CD4-positive, alpha-beta memory T cell (primary cell): ENCODE measurements around the gene PLEK2. TPM values are rescaled to one million over a fixed set of nuclear protein-coding genes. Genes with fewer than 3 reads are reported as not detected.

ENCODE experiments used
- CTCF ChIA-PET: fragments of 350-600 bp; sonication (Branson Sonifier 250); formaldehyde crosslinking; loops from one replicate; lab custom pipeline; 2021; ENCODE audit warnings: inconsistent platforms; ENCODE audit not compliant: partially characterized antibody; lab: Charles Lee
- POLR2A ChIA-PET: fragments of 350-600 bp; sonication (Branson Sonifier 250); formaldehyde crosslinking; loops from one replicate; lab custom pipeline; 2021; ENCODE audit not compliant: partially characterized antibody; lab: Charles Lee
- DNase-seq, 5 donors: peaks; one replicate each; pipeline versions ENCODE4 v3.0.0 to v3.0.0-alpha.2; 2020 to 2022; ENCODE audit warnings: mixed read lengths in 1 of 5
- H3K27ac ChIP-seq: one replicate; pipeline ENCODE4 v1.7.0; 2013; ENCODE audit warnings: low read depth, low read length
- H3K27me3 ChIP-seq: 2 replicates; pipeline ENCODE4 v1.7.0; 2013; ENCODE audit warnings: mild to moderate bottlenecking, low read length, moderate library complexity; ENCODE audit not compliant: insufficient read depth
- H3K36me3 ChIP-seq: 2 replicates; pipeline ENCODE4 v1.7.0; 2013; ENCODE audit warnings: mild to moderate bottlenecking, low read length, moderate library complexity; ENCODE audit not compliant: insufficient read depth
- H3K4me1 ChIP-seq: 2 replicates; pipeline ENCODE4 v1.7.0; 2013; ENCODE audit warnings: mild to moderate bottlenecking, low read length, moderate library complexity; ENCODE audit not compliant: insufficient read depth
- H3K4me3 ChIP-seq, 2 donors: one replicate each; pipeline ENCODE4 v1.7.0; 2013; ENCODE audit warnings: low read length in 2 of 2, mild to moderate bottlenecking in 1 of 2
- H3K9me3 ChIP-seq, 2 donors: one replicate each; pipeline ENCODE4 v1.7.0; 2013; ENCODE audit warnings: low read length in 2 of 2, control low read depth in 1 of 2; ENCODE audit not compliant: control insufficient read depth in 1 of 2
- H3K27ac Mint-ChIP-seq, 7 donors: one replicate each; pipeline ENCODE4 v1.8.0; 2020 to 2021; ENCODE audit warnings: mixed read lengths in 7 of 7, mild to moderate bottlenecking in 6 of 7, inconsistent platforms in 3 of 7, moderate library complexity in 3 of 7
- H3K27me3 Mint-ChIP-seq, 2 donors: one replicate each; pipeline ENCODE4 v1.8.0; 2020 to 2021; ENCODE audit warnings: mixed read lengths in 2 of 2
- H3K36me3 Mint-ChIP-seq, 2 donors: one replicate each; pipeline ENCODE4 v1.8.0; 2020 to 2021; ENCODE audit warnings: mixed read lengths in 2 of 2, inconsistent platforms in 1 of 2, mild to moderate bottlenecking in 1 of 2
- H3K4me1 Mint-ChIP-seq, 4 donors: one replicate each; pipeline ENCODE4 v1.8.0; 2020 to 2021; ENCODE audit warnings: mixed read lengths in 4 of 4, mild to moderate bottlenecking in 1 of 4
- H3K4me3 Mint-ChIP-seq, 8 donors: one replicate each; pipeline ENCODE4 v1.8.0; 2020 to 2021; ENCODE audit warnings: mixed read lengths in 8 of 8, mild to moderate bottlenecking in 7 of 8, moderate library complexity in 6 of 8, inconsistent platforms in 3 of 8
- H3K9me3 Mint-ChIP-seq, 8 donors: one replicate each; pipeline ENCODE4 v1.8.0; 2020 to 2021; ENCODE audit warnings: mixed read lengths in 8 of 8, mild to moderate bottlenecking in 5 of 8, inconsistent platforms in 3 of 8, moderate library complexity in 1 of 8
- intact Hi-C: fragments of 100-400 bp; cut with micrococcal nuclease; formaldehyde crosslinking; loops from one replicate; pipeline ENCODE4 v1.15.1; 2023
- polyA plus RNA-seq, 2 donors: library from polyadenylated mRNA; unstranded; fragments of 300-500 nt; fragmentation: Illumina TruSeq; gene quantifications; one replicate each; pipeline ENCODE4 v1.2.3, GENCODE V29; 2021
- total RNA-seq, 2 experiments: library from RNA; stranded (reverse); gene quantifications; one replicate each; pipeline ENCODE4 v1.2.3, GENCODE V29; 2021

The PLEK2 gene
- total and polyA plus RNA-seq, 4 experiments from 2014 or later, result 1.9 to 4.1 (median 2.5) TPM

DNA sequence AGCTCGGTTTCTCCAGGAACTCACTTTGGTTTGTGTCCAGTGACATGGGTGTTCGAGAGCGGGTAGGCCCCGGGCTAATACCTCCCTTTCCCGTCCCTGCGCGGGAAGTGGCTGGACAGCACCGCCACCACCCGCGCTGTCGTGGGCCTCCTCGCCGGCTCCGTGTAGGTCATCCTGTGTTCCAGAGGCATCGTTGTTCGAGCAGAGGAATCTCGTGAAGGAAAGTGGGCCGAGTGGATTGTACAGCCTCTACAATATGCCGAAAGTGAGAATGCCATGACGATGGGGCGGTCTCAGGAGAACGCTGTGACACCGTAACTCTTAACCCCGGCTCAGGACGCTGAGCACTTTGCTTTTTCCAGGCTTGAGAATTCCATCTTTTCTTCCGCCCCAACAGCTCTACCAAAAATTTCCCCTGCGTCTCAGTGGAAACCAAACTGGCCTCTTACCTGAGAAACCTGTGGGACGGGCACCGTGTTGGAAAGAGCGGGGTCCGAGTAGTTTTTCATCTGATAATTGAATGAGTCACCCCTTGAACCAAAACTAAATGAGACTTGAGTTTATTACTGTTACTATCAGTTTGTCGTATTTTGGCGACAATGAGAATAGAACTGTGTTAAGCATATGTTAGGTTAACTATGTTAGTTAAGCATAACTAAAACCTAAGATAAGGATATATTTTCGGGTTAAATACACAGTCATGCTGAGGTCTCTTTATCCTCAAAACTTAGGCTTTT is 51.3 kb downstream of the PLEK2 start:
- Mint-ChIP-seq H3K4me3 (peak overlapping the region; percentile 96 to 100 (median 100)), H3K9me3 (no peaks in the 10 kb centered on the region), H3K27ac (peak overlapping the region; percentile 92 to 100 (median 99)), H3K27me3 (no peaks in the 10 kb centered on the region), H3K4me1 (peaks cover 47 to 93% (median 67%) of the 10 kb centered on the region in 4 donors), H3K36me3 (peaks cover 17 to 39% of the 10 kb centered on the region in 2 donors)
- intact Hi-C loops, result loop anchor here (1.0 to 2.0 kb wide), 3 partner anchors 335 to 1792 kb away; partner anchors contain the start of genes DCAF5, RAD51B and RDH11
- H3K36me3 ChIP-seq, result peaks cover 7% of the 10 kb centered on the region
- no peaks in the 10 kb centered on the region for H3K9me3 ChIP-seq
- peaks cover 78% of the 10 kb centered on the region for H3K4me1 ChIP-seq
- H3K4me3 ChIP-seq, result peak overlapping the region; percentile 88 to 97
- DNase-seq, result peak in 1 of 5 donors; percentile 44
- H3K27me3 ChIP-seq, result no peaks in the 10 kb centered on the region
- H3K27ac ChIP-seq, result peak overlapping the region; percentile 90
- ChIA-PET POLR2A (interaction anchor here (0.7 to 2.1 kb wide), 9 partner anchors 25 to 1455 kb away, joined by 3 to 14 read pairs (median 7); partner anchors contain the start of genes GPHN, PALS1, PIGH and PLEK2), CTCF (interaction anchor here (1.0 to 2.2 kb wide), 12 partner anchors 7 to 1949 kb away, joined by 3 to 15 read pairs (median 5); partner anchors contain the start of genes GPHN, PIGH, PLEK2 and RDH11)

DNA sequence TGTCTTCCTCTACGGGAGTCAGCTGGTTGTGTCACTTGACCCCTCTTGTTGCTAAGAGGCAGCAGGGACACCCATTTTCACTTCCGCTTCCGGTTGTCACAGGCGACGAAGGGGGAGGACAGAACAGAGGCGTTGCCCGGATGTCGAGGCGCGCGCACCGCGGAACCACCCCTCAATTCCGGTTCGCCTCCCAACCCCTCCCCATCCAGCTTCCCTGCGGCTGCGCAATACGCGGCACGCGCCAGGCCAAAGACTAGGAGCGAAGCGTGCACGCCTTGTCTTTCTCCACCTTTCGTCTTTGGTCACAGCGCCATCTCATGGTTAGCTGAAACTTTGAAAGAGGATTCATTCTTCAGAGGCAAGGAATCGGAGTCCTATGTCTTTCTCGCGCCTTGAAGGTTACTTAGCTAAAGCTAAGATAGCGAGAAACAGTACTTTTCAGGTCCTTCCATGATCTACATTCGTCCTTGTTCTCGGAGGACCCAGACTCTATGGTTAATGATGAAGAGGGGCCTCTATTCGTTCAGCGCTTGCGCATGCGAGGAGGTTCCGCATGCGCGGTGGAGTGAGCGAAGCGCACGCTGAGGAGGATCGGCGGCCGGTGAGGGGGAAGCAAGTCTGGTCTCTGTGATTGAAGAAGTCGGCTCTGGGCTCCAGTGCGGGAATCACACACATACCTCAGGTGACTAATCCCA is 52.0 kb downstream of the PLEK2 start, which contains the start of the genes ATP6V1D and EIF2S1:
Gene ATP6V1D (minus strand): TSS at position 30 of the 695 bp plus-strand sequence. CDS start 106 bp downstream, outside the sequence.
Gene EIF2S1 (plus strand): TSS at position 554 of the 695 bp plus-strand sequence. CDS start 4,440 bp downstream, outside the sequence.
- Histone ChIP-seq H3K4me3 (peak within 1 kb of the TSS; percentile 88 to 97), H3K36me3 (no peaks in the 10 kb centered on the region), H3K27ac (peak within 1 kb of the TSS; percentile 90), H3K9me3 (no peaks in the 10 kb centered on the region), H3K4me1 (peaks cover 71% of the 10 kb centered on the region), H3K27me3 (no peaks in the 10 kb centered on the region)
- no peaks in the 10 kb centered on the region for H3K9me3 Mint-ChIP-seq
- H3K4me3 Mint-ChIP-seq, result peak within 1 kb of the TSS; percentile 96 to 100 (median 100)
- peaks cover 44 to 94% (median 71%) of the 10 kb centered on the region in 4 donors for H3K4me1 Mint-ChIP-seq
- peaks cover 11 to 37% of the 10 kb centered on the region in 2 donors for H3K36me3 Mint-ChIP-seq
- ChIA-PET POLR2A (interaction anchor here (0.6 to 2.1 kb wide), 13 partner anchors 9 to 1948 kb away, joined by 3 to 14 read pairs (median 7); partner anchors contain the start of genes GPHN, PALS1, PIGH and PLEK2), CTCF (interaction anchor here (0.6 to 2.2 kb wide), 21 partner anchors 8 to 1949 kb away, joined by 3 to 15 read pairs (median 4); partner anchors contain the start of genes GPHN, PALS1, PIGH and PLEK2)
- H3K27ac Mint-ChIP-seq, result peak within 1 kb of the TSS; percentile 92 to 100 (median 99)
- intact Hi-C loops, result loop anchor here (1.0 to 2.0 kb wide), 6 partner anchors 119 to 1793 kb away; partner anchors contain the start of genes DCAF5, GPHN, PALS1 and PIGH
- DNase-seq, result peak; percentile 99 to 100 (median 100)
- no peaks in the 10 kb centered on the region for H3K27me3 Mint-ChIP-seq

DNA sequence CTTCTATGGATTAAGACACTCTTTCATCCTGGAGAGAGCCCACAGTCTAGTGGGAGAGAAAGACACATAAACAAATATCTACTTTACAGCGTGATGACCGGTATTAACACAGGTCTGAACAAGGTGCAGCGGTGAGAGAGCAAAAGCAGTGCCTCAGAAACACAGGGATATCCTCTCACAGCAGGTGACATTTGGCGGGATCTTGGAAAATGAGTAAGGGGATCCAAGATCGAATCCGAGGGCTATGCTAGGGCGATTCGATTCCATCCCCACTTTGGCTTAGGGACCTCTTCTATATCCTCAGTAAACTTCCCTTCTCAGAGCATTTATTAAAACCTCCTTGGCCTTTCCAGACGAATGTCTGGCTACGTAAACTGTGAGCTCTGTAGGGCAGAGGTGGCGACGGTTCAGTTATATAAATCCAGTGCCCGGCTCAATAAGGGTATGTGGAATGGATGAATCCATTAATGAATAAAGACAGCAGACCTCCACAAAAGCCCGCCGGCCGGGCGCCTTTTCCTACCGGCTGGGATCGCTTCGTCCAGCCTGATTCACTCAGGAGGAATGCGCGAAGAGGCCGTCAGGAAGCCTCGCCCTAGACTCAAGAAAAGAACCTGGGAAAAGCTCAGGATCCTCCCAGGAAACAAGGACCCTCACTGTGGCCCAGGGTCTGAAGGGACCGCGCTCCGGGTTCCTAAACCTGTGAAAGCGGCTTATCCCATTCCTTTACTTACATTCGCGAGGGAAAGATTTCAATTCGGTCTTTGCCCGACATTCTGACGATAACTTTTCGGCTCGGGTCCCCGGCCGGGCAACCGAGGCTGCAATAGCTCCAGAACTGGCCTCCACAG is 52.8 kb downstream of the PLEK2 start:
- H3K9me3 Mint-ChIP-seq, result no peaks in the 10 kb centered on the region
- Histone ChIP-seq H3K27me3 (no peaks in the 10 kb centered on the region), H3K4me1 (peaks cover 64% of the 10 kb centered on the region), H3K4me3 (peak overlapping the region; percentile 64 to 97), H3K27ac (peak overlapping the region; percentile 90), H3K9me3 (no peaks in the 10 kb centered on the region), H3K36me3 (no peaks in the 10 kb centered on the region)
- DNase-seq, result no peak
- intact Hi-C loops, result loop anchor here (1.0 kb wide), 3 partner anchors 118 to 851 kb away; partner anchors contain the start of genes GPHN, PALS1 and PIGH
- H3K36me3 Mint-ChIP-seq, result peaks cover 4 to 32% of the 10 kb centered on the region in 2 donors
- H3K4me1 Mint-ChIP-seq, result peaks cover 41 to 90% (median 67%) of the 10 kb centered on the region in 4 donors
- POLR2A ChIA-PET, result interaction anchor here (0.6 to 2.1 kb wide), 13 partner anchors 8 to 1948 kb away, joined by 3 to 14 read pairs (median 7); partner anchors contain the start of genes GPHN, PALS1, PIGH and PLEK2
- no peaks in the 10 kb centered on the region for H3K27me3 Mint-ChIP-seq
- CTCF ChIA-PET, result interaction anchor here (0.6 to 2.2 kb wide), 21 partner anchors 7 to 1948 kb away, joined by 3 to 15 read pairs (median 4); partner anchors contain the start of genes GPHN, PALS1, PIGH and PLEK2
- peak overlapping the region; percentile 96 to 100 (median 100) for H3K4me3 Mint-ChIP-seq
- peak overlapping the region; percentile 92 to 100 (median 99) for H3K27ac Mint-ChIP-seq

DNA sequence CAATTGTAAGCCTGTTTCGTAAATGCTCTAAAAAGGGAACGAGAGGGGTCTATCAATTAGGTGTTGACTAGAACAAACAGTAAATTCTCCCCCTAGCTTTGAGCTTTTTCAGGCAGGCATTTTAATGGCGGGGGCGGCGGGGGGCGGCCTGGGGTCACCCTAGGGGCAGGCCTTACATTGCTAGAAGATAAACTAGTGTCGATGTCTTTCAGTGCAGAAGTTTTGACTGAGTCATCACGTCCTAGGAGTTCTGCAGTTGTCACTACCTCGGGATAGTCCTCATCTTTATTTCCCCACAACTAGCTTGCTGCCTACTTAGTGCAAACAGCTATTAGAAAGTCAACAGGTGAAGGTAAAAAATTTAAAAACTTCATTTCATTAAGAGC is 54.0 kb downstream of the PLEK2 start:
- H3K4me3 ChIP-seq, result no peak overlapping the region
- intact Hi-C loops, result no loop called here
- Mint-ChIP-seq H3K4me1 (peaks cover 35 to 78% (median 60%) of the 10 kb centered on the region in 4 donors), H3K27me3 (no peaks in the 10 kb centered on the region), H3K36me3 (peaks cover 2 to 27% of the 10 kb centered on the region in 2 donors), H3K4me3 (peak overlapping the region; percentile 39 to 100 (median 99)), H3K27ac (peak overlapping the region in 6 of 7 donors; percentile 7 to 92 (median 50)), H3K9me3 (no peaks in the 10 kb centered on the region)
- no peak overlapping the region for H3K27ac ChIP-seq
- H3K36me3 ChIP-seq, result no peaks in the 10 kb centered on the region
- DNase-seq, result no peak
- CTCF ChIA-PET, result no interaction called here
- POLR2A ChIA-PET, result no interaction called here
- no peaks in the 10 kb centered on the region for H3K27me3 ChIP-seq
- peaks cover 52% of the 10 kb centered on the region for H3K4me1 ChIP-seq
- no peaks in the 10 kb centered on the region for H3K9me3 ChIP-seq

DNA sequence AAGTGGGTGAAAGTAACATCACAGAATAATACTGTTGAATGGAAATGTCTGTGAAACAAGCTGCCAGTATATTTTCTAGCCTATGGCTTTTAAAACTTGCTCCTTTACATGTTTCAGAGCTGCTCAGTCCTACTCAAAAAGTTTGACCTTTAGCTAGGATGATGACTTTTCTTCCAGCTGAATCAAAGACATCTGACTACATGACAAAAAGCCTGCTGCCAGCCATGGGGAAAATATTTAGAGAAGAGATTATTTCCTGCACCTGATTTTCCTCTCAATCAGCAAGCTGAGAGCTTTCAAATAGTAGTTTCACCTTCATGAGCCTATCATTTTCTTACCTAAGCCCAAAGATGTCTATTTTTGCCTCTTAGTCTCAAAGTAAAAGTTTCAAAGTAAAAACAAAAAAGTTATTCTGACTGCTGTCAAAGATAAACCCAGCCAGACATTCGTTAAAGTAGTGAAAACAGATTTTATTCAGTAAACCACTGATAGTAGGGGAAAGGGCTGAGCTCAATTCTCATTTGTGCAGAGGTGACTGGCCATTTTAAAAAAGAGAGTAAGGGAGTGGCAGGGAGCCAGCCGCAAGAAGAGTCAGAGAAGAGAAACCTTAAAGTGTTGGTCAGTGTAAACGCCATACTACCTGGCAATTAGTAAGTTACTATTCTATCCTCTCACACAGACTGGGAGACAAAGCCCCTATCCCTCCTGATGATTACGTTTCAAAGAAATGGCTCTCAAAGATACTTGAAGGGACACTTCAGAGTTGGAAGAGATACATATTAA is 54.6 kb downstream of the PLEK2 start:
- ChIA-PET POLR2A (no interaction called here), CTCF (no interaction called here)
- H3K27me3 ChIP-seq, result no peaks in the 10 kb centered on the region
- Mint-ChIP-seq H3K27ac (peak overlapping the region; percentile 1 to 92 (median 45)), H3K27me3 (no peaks in the 10 kb centered on the region), H3K36me3 (peaks cover 7 to 28% of the 10 kb centered on the region in 2 donors), H3K4me3 (peak overlapping the region in 7 of 8 donors; percentile 36 to 100 (median 64)), H3K9me3 (no peaks in the 10 kb centered on the region), H3K4me1 (peaks cover 32 to 72% (median 58%) of the 10 kb centered on the region in 4 donors)
- peaks cover 46% of the 10 kb centered on the region for H3K4me1 ChIP-seq
- intact Hi-C loops, result no loop called here
- DNase-seq, result no peak
- no peak overlapping the region for H3K27ac ChIP-seq
- H3K9me3 ChIP-seq, result no peaks in the 10 kb centered on the region
- no peaks in the 10 kb centered on the region for H3K36me3 ChIP-seq
- H3K4me3 ChIP-seq, result no peak overlapping the region
